ENCODE measurements around the gene CHFR. TPM values are rescaled to one million over a fixed set of nuclear protein-coding genes. Genes with fewer than 3 reads are reported as not detected.
A peak's percentile ranks its signal among the peaks of the same experiment; 100 is the strongest.
"Not testable (repeated sequence)": the region's sequence is repeated elsewhere in the genome, so short reads cannot be mapped to it uniquely, and the experiment has no call there.

The CHFR gene
- total RNA-seq, 1 donor from 2014 or later: 74.1 TPM

DNA sequence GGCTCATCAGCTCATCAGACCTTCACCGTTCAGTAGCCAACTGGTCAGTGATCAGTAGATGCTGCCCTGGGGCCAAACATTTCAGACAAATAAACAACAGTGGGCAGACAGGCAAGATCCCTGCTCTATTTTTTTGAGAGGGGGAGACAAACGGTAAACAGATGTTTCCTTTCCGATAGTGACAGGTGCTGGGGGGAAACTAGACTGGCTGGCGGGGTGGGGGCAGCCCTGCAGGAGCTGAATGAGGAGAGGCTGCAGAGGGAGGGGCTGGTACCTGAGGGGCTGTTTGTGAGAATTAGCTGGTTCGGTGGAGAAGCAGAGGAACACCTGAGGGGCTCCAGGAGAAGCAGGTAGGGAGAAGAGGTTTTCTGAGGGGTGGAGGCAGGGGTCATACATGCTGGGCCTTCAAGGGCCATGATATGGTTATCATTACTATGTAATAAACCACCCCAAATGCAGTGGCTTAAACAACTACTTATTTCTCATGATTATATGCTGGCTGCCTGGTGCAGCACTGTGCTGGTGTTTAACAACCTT is 50.5 kb downstream of the CHFR start:
- Mint-ChIP-seq H3K27me3 (ENCODE audit: unreplicated experiment) (peaks cover 20% of the 10 kb centered on the region), H3K27ac (ENCODE audit: unreplicated experiment) (peak overlapping the region; percentile 61), H3K4me1 (ENCODE audit: unreplicated experiment) (peaks cover 5% of the 10 kb centered on the region), H3K9me3 (ENCODE audit: unreplicated experiment) (no peaks in the 10 kb centered on the region), H3K36me3 (ENCODE audit: low read depth, unreplicated experiment) (peaks cover 52% of the 10 kb centered on the region), H3K4me3 (ENCODE audit: unreplicated experiment) (peak overlapping the region; percentile 69)
- TF ChIP-seq, protein P1, sequence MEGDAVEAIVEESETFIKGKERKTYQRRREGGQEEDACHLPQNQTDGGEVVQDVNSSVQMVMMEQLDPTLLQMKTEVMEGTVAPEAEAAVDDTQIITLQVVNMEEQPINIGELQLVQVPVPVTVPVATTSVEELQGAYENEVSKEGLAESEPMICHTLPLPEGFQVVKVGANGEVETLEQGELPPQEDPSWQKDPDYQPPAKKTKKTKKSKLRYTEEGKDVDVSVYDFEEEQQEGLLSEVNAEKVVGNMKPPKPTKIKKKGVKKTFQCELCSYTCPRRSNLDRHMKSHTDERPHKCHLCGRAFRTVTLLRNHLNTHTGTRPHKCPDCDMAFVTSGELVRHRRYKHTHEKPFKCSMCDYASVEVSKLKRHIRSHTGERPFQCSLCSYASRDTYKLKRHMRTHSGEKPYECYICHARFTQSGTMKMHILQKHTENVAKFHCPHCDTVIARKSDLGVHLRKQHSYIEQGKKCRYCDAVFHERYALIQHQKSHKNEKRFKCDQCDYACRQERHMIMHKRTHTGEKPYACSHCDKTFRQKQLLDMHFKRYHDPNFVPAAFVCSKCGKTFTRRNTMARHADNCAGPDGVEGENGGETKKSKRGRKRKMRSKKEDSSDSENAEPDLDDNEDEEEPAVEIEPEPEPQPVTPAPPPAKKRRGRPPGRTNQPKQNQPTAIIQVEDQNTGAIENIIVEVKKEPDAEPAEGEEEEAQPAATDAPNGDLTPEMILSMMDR (IDR thresholded peaks at IDR 0.05; ENCODE audit: unreplicated experiment): no peak
- no peak for DNase-seq (ENCODE audit: low spot score)

DNA sequence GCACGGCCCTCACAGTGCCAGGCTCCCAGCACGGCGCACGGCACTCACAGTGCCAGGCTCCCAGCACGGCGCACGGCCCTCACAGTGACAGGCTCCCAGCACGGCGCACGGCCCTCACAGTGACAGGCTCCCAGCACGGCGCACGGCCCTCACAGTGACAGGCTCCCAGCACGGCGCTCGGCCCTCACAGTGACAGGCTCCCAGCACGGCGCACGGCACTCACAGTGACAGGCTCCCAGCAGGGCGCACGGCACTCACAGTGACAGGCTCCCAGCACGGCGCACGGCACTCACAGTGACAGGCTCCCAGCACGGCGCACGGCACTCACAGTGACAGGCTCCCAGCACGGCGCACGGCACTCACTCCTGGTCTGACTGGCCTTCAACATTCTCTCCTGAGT is 51.2 kb downstream of the CHFR start:
- Mint-ChIP-seq H3K27me3 (ENCODE audit: unreplicated experiment) (peaks cover 20% of the 10 kb centered on the region), H3K36me3 (ENCODE audit: low read depth, unreplicated experiment) (peaks cover 48% of the 10 kb centered on the region), H3K27ac (ENCODE audit: unreplicated experiment) (peak overlapping the region; percentile 48), H3K4me3 (ENCODE audit: unreplicated experiment) (peak overlapping the region; percentile 69)
- DNase-seq (ENCODE audit: low spot score); H3K9me3 Mint-ChIP-seq (ENCODE audit: unreplicated experiment); H3K4me1 Mint-ChIP-seq (ENCODE audit: unreplicated experiment): not testable (repeated sequence)

DNA sequence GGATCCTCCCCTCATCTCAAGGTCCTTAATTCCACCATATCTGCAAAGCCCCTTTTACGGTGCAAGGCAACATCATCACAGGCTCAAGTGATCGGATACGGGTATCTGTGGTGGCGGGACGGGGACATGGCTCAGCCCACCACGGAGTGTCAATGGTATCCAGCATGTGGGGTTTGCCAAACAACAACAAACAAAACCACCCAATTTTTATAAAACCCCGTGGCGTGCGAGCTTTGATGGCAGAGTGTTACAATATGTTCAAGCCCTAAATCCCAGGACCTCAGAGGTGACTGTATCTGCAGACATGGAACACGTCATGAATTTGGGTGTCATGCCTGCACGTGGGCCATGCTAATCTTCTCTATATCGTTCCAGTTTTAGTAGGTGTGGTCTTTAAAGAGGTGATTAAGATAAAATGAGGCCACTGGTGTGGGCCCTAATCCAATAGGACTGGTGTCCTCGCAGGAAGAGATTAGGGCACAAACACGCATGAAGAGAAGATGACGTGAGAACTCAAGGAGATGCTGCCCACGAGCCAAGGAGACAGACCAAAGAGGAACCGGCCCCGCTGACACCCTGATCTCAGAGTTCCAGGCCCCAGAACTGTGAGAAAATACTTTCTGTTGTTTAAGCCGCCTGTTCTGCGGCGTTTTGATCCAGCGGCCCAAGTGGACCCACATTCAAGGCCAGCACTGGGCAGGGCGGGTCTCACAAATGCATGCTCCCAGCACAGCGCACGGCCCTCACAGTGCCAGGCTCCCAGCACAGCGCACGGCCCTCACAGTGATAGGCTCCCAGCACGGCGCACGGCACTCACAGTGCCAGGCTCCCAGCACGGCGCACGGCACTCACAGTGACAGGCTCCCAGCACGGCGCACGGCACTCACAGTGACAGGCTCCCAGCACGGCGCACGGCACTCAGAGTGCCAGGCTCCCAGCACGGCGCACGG is 52.1 kb downstream of the CHFR start:
- Mint-ChIP-seq H3K4me1 (ENCODE audit: unreplicated experiment) (peaks cover 5% of the 10 kb centered on the region), H3K27ac (ENCODE audit: unreplicated experiment) (no peak overlapping the region), H3K36me3 (ENCODE audit: low read depth, unreplicated experiment) (peaks cover 44% of the 10 kb centered on the region), H3K9me3 (ENCODE audit: unreplicated experiment) (no peaks in the 10 kb centered on the region), H3K4me3 (ENCODE audit: unreplicated experiment) (peak overlapping the region; percentile 63), H3K27me3 (ENCODE audit: unreplicated experiment) (peaks cover 20% of the 10 kb centered on the region)
- TF ChIP-seq, protein P1 (IDR thresholded peaks at IDR 0.05; ENCODE audit: unreplicated experiment): no peak
- DNase-seq (ENCODE audit: low spot score): no peak

DNA sequence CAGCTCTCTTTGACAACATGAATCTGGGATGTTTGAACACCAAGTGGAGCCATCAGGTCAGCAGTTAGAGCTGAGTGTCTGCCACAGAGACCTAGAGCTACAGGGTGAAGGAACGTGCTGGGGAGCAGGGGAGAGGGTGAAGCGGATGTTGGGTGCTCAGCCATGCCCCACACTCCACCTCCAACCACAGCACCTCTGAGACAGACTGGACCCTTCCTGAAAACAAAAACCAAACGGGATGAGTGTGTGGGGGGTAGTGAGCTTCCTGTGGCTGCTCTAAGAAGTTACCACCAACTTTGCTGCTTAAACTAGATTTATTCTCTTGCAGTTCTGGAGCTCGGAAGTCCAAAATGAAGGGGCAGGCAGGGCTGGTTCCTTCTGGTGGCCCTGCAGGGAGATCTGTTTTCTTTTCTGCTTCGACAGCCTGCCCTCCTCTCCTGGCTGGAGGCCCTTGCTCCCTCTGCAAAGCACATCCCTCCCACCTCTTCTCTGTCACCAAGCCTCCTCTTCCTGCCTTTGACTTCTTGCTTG is 53.2 kb downstream of the CHFR start:
- TF ChIP-seq, protein P1 (IDR thresholded peaks at IDR 0.05; ENCODE audit: unreplicated experiment): no peak
- Mint-ChIP-seq H3K36me3 (ENCODE audit: low read depth, unreplicated experiment) (peaks cover 40% of the 10 kb centered on the region), H3K4me1 (ENCODE audit: unreplicated experiment) (peaks cover 10% of the 10 kb centered on the region), H3K9me3 (ENCODE audit: unreplicated experiment) (no peaks in the 10 kb centered on the region), H3K4me3 (ENCODE audit: unreplicated experiment) (no peak overlapping the region), H3K27ac (ENCODE audit: unreplicated experiment) (peak overlapping the region; percentile 43), H3K27me3 (ENCODE audit: unreplicated experiment) (peaks cover 23% of the 10 kb centered on the region)
- DNase-seq (ENCODE audit: low spot score): no peak

DNA sequence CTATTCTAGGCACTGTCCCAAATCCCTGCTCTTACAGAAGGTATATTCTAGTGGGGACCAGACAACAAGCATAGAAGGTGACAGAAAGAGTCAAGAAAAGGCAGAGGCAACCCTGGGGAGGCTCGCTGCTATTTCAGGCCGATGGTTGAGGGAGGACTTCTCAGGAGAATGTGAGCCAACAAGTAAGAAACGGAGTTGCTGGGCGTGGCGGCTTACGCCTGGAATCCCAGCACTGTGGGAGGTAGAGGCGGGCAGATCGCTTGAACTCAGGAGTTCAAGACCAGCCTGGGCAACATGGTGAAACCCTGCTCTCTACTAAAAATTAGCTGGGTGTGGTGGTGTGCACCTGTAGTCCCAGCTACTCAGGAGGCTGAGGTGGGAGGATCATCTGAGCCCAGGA is 54.1 kb downstream of the CHFR start:
- TF ChIP-seq, protein P1 (IDR thresholded peaks at IDR 0.05; ENCODE audit: unreplicated experiment): no peak
- H3K27ac Mint-ChIP-seq (ENCODE audit: unreplicated experiment): no peak overlapping the region
- peaks cover 34% of the 10 kb centered on the region for H3K36me3 Mint-ChIP-seq (ENCODE audit: low read depth, unreplicated experiment)
- H3K27me3 Mint-ChIP-seq (ENCODE audit: unreplicated experiment): peaks cover 23% of the 10 kb centered on the region
- no peak for DNase-seq (ENCODE audit: low spot score)
- H3K9me3 Mint-ChIP-seq (ENCODE audit: unreplicated experiment): no peaks in the 10 kb centered on the region
- peaks cover 10% of the 10 kb centered on the region for H3K4me1 Mint-ChIP-seq (ENCODE audit: unreplicated experiment)
- H3K4me3 Mint-ChIP-seq (ENCODE audit: unreplicated experiment): peak overlapping the region; percentile 63

Measured in endothelial cell (in vitro differentiated cells).